ENCODE data around the gene FBLIM1. TPM values are rescaled to one million over a fixed set of nuclear protein-coding genes. Genes with fewer than 3 reads are reported as not detected.

The FBLIM1 gene
- total and polyA plus RNA-seq, 4 donors: 9.3 to 19.4 (median 16.1) TPM

DNA sequence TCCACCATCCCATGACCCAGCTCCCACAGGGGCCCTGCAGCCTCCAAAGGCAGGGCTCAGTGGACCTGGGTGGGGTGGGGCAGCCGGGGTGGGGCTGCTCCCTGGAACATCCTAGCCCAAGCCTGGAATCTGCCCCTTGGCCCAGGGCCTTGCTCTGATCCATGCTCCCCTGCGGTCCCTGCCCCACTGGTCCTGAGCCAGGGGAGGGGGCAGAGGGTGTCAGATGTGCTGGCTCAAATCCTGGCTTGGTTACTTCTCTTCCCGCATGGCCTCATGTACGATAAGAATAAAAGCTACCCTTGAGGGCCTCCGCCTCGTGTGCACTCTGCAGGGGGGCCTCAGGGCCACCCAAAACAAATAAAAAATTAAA lies 21.7 kb upstream of the FBLIM1 start:
- H3K27me3 ChIP-seq (ENCODE audit: control insufficient read depth, insufficient read depth, low read length): no peaks in the 10 kb centered on the region
- H3K4me3 ChIP-seq (ENCODE audit: low read depth, low read length): no peak overlapping the region
- no peak for DNase-seq (ENCODE audit: low read depth in 4 of 6, low spot score in 6 of 6)
- 75% methylated on average over 2 of the region's 6 CpGs for WGBS (ENCODE audit: insufficient coverage)
- H3K27ac ChIP-seq (ENCODE audit: low read depth, low read length): no peak overlapping the region
- peaks cover 80% of the 10 kb centered on the region for H3K36me3 ChIP-seq (ENCODE audit: control insufficient read depth, insufficient read depth, low read length)
- no peaks in the 10 kb centered on the region for H3K9me3 ChIP-seq (ENCODE audit: control insufficient read depth, insufficient read depth, low read length)
- H3K4me1 ChIP-seq (ENCODE audit: control insufficient read depth, insufficient read depth, low read length): peaks cover 5% of the 10 kb centered on the region

DNA sequence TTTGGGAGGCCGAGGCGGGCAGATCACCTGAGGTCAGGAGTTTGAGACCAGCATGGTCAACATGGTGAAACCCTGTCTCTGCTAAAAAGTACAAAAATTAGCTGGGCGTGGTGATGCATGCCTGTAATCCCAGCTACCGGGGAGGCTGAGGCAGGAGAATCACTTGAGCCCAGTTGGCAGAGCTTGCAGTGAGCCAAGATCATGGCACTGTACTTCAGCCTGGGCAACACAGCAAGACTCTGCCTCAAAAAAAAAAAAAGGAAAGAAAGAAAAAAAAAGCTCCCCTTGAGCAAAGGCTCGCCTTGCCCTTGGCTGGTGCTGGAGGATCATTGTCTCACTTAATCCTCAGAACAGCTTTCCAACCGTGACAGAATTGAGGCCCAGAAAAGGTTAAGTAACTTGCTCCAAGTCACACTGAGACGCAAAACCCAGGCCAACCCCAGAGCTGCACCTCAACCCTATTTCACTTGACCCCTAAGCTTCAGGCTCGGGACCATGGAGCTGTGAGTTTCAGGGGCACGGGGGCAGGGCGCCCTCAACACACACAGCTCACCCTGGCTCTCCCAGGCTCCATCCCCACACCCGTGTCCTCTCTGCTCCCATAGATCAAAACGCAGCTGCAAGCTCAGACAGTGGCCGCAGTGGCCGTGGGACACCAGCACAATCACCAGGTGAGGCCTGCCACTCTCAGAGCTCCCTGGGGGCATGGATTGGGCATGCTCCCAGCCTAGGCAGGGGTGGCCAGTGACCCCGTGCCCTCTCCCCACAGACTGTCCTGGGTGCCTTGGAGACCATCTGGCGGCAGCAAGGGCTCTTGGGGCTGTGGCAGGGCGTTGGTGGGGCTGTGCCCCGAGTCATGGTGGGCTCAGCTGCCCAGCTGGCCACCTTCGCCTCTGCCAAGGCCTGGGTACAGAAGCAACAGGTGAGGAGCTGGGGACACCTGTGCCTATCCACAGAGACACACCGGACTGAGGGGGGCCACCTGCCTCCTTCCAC lies 21.0 kb upstream of the FBLIM1 start:
- Histone ChIP-seq H3K27ac (ENCODE audit: low read depth, low read length) (no peak overlapping the region), H3K27me3 (ENCODE audit: control insufficient read depth, insufficient read depth, low read length) (no peaks in the 10 kb centered on the region), H3K4me1 (ENCODE audit: control insufficient read depth, insufficient read depth, low read length) (peaks cover 5% of the 10 kb centered on the region), H3K9me3 (ENCODE audit: control insufficient read depth, insufficient read depth, low read length) (no peaks in the 10 kb centered on the region), H3K36me3 (ENCODE audit: control insufficient read depth, insufficient read depth, low read length) (peaks cover 73% of the 10 kb centered on the region), H3K4me3 (ENCODE audit: low read depth, low read length) (no peak overlapping the region)
- DNase-seq (ENCODE audit: low read depth in 4 of 6, low spot score in 6 of 6): no peak
- WGBS (ENCODE audit: insufficient coverage): 81% methylated on average over 19 of the region's 20 CpGs

DNA sequence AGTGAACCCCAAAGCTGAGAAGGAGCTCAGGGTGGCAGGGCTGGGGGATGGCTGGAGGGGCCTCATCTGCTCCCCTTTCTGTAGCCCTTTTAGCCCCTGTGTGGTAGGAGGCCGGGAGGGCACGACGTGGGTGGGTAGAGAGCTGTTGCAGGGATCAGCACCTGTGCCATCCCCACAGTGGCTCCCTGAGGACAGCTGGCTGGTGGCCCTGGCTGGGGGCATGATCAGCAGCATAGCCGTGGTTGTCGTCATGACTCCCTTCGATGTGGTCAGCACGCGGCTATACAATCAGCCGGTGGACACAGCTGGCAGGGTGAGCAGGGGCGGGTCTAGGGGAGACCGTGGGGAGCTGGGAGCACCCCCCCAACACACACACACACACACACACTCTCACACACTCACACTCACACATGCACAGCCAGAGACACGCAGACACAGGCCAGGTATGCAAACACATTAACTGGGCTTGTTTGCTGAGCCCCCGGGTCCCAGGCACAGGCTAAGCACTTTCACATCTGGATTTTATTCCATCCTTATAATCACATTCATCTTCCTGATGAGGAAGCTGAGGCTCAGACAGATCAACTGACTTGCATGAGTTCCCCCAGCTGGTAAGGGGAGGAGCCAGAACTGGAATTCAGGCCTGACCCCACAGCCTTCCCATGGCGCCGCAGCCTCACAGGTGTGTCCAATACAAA lies 20.0 kb upstream of the FBLIM1 start:
- peaks cover 64% of the 10 kb centered on the region for H3K36me3 ChIP-seq (ENCODE audit: control insufficient read depth, insufficient read depth, low read length)
- H3K27ac ChIP-seq (ENCODE audit: low read depth, low read length): no peak overlapping the region
- WGBS (ENCODE audit: insufficient coverage): 88% methylated on average over 10 of the region's 15 CpGs
- no peak overlapping the region for H3K4me3 ChIP-seq (ENCODE audit: low read depth, low read length)
- no peaks in the 10 kb centered on the region for H3K27me3 ChIP-seq (ENCODE audit: control insufficient read depth, insufficient read depth, low read length)
- H3K9me3 ChIP-seq (ENCODE audit: control insufficient read depth, insufficient read depth, low read length): no peaks in the 10 kb centered on the region
- peaks cover 5% of the 10 kb centered on the region for H3K4me1 ChIP-seq (ENCODE audit: control insufficient read depth, insufficient read depth, low read length)
- no peak for DNase-seq (ENCODE audit: low read depth in 4 of 6, low spot score in 6 of 6)

DNA sequence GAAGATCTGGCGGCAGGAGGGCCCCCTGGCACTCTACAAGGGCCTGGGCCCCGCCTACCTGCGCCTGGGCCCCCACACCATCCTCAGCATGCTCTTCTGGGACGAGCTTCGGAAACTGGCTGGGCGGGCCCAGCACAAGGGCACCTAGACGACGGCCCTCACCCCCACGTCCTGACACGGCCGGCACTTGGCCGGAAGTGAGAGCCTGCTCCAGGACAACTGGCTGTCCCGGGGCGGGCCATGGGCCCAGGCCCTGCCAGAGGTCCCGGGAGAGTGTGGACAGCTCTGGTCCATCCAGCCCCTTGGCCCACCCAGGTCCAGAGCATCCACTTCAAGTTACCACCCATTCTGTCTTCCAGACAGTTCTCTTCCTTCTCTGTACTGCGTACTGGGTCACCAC lies 19.3 kb upstream of the FBLIM1 start:
- H3K27me3 ChIP-seq (ENCODE audit: control insufficient read depth, insufficient read depth, low read length): no peaks in the 10 kb centered on the region
- H3K4me1 ChIP-seq (ENCODE audit: control insufficient read depth, insufficient read depth, low read length): peaks cover 5% of the 10 kb centered on the region
- 88% methylated on average over 16 of the region's 16 CpGs for WGBS (ENCODE audit: insufficient coverage)
- H3K9me3 ChIP-seq (ENCODE audit: control insufficient read depth, insufficient read depth, low read length): no peaks in the 10 kb centered on the region
- H3K4me3 ChIP-seq (ENCODE audit: low read depth, low read length): no peak overlapping the region
- H3K27ac ChIP-seq (ENCODE audit: low read depth, low read length): no peak overlapping the region
- no peak for DNase-seq (ENCODE audit: low read depth in 4 of 6, low spot score in 6 of 6)
- peaks cover 57% of the 10 kb centered on the region for H3K36me3 ChIP-seq (ENCODE audit: control insufficient read depth, insufficient read depth, low read length)

DNA sequence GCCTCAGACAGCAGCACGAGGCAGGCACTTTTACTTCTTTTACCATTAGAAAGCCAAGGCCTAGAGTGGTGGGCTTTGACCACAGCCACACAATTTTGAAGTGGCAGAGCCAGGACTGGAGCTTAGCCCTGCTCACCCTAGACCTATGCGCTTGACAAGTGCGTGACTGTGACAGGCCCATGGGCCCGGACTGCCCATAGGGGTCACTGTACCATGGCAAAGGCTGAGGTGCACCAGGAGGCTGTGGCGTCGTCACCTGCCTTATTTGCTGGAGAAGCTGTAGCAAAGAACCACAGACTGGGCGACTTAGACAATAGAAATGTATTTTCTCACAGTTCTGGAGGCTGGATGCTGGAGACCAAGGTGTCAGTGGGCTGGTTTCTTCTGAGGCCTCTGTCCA lies 18.9 kb upstream of the FBLIM1 start:
- Histone ChIP-seq H3K27ac (ENCODE audit: low read depth, low read length) (no peak overlapping the region), H3K36me3 (ENCODE audit: control insufficient read depth, insufficient read depth, low read length) (peaks cover 52% of the 10 kb centered on the region), H3K27me3 (ENCODE audit: control insufficient read depth, insufficient read depth, low read length) (no peaks in the 10 kb centered on the region), H3K4me1 (ENCODE audit: control insufficient read depth, insufficient read depth, low read length) (peaks cover 5% of the 10 kb centered on the region), H3K9me3 (ENCODE audit: control insufficient read depth, insufficient read depth, low read length) (no peaks in the 10 kb centered on the region), H3K4me3 (ENCODE audit: low read depth, low read length) (no peak overlapping the region)
- no peak for DNase-seq (ENCODE audit: low read depth in 4 of 6, low spot score in 6 of 6)
- 90% methylated on average over 7 of the region's 7 CpGs for WGBS (ENCODE audit: insufficient coverage)

DNA sequence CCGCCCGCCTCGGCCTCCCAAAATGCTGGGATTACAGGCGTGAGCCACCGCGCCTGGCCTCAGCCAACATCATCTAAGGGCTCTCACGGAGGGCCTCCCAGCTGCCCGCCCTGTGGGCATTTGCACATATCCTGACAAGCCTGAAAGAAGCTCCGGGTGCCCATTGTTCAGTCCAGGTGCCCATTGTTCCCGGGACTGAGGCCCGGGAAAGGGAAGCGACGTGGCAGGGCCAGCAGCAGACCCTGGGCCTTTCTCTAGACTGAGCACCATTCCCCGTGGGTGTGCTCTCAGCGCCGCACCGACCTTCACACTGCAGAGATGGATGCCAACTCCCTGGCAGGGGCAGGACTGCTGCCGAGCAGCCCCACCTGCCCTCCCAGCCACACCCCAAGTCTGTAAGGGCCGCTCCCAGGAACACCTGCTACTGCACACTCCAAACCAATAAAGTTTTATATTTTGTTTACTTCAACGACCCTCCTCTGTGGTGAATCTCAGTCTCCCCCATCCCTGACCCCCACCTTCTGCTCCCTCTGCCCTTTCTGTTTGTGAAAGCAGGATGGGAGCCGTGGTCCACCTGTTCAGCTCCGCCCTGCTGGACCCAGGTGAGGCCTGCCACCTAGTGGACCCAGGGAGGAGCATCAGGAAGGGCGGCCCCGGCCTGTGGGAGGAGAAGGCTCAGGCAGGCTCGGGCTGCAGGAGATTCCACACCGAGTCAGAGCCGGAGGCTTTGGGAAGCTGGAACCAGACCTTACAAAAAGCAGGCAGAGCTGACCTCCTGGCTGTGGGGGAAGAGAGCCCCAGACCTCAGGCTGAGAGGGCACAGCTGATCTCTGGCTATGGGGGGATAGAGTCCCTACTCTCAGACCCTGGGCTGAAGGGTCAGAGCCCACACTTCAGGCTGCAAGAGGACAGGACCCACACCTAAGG lies 17.4 kb upstream of the FBLIM1 start:
- Histone ChIP-seq H3K36me3 (ENCODE audit: control insufficient read depth, insufficient read depth, low read length) (peaks cover 38% of the 10 kb centered on the region), H3K27me3 (ENCODE audit: control insufficient read depth, insufficient read depth, low read length) (no peaks in the 10 kb centered on the region), H3K9me3 (ENCODE audit: control insufficient read depth, insufficient read depth, low read length) (no peaks in the 10 kb centered on the region), H3K4me3 (ENCODE audit: low read depth, low read length) (no peak overlapping the region), H3K4me1 (ENCODE audit: control insufficient read depth, insufficient read depth, low read length) (peaks cover 5% of the 10 kb centered on the region), H3K27ac (ENCODE audit: low read depth, low read length) (no peak overlapping the region)
- peak in 4 of 6 donors; percentile 26 to 85 (median 53) for DNase-seq (ENCODE audit: low read depth in 4 of 6, low spot score in 6 of 6)
- 53% methylated on average over 24 of the region's 27 CpGs for WGBS (ENCODE audit: insufficient coverage)

DNA sequence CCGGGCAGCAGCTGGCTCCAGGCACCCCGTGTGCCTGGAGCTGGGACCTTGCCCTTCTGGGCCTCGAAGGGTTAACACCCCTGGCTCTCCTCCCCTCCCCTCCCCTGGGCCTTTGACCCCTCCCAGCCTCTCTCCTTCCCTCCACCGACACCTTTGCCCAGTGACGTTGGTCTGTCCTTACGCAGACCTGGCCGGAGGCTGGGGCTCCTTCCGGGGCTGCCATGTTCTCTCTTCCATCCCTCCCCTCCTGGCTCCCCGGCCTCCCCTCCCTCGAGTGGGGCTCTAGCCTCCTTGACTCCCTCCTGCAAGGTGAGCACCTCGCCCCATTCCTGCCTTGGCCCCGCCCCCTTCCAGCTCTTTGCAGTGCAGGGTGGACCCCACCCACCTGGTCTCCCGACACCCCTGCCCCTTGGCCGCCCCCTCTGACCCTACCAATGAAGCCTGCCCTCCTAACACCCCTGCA lies 16.2 kb upstream of the FBLIM1 start, which contains the start of gene TMEM82:
TMEM82 (plus strand) TSS at position 161 of the 463 bp plus-strand sequence; CDS start at position 222, 61 bp downstream.
- Histone ChIP-seq H3K4me3 (ENCODE audit: low read depth, low read length) (no peak within 1 kb of the TSS), H3K27ac (ENCODE audit: low read depth, low read length) (no peak within 1 kb of the TSS), H3K4me1 (ENCODE audit: control insufficient read depth, insufficient read depth, low read length) (peaks cover 5% of the 10 kb centered on the region), H3K27me3 (ENCODE audit: control insufficient read depth, insufficient read depth, low read length) (no peaks in the 10 kb centered on the region), H3K9me3 (ENCODE audit: control insufficient read depth, insufficient read depth, low read length) (no peaks in the 10 kb centered on the region), H3K36me3 (ENCODE audit: control insufficient read depth, insufficient read depth, low read length) (peaks cover 29% of the 10 kb centered on the region)
- 32% methylated on average over 14 of the region's 14 CpGs for WGBS (ENCODE audit: insufficient coverage)
- DNase-seq (ENCODE audit: low read depth in 4 of 6, low spot score in 6 of 6): no peak

DNA sequence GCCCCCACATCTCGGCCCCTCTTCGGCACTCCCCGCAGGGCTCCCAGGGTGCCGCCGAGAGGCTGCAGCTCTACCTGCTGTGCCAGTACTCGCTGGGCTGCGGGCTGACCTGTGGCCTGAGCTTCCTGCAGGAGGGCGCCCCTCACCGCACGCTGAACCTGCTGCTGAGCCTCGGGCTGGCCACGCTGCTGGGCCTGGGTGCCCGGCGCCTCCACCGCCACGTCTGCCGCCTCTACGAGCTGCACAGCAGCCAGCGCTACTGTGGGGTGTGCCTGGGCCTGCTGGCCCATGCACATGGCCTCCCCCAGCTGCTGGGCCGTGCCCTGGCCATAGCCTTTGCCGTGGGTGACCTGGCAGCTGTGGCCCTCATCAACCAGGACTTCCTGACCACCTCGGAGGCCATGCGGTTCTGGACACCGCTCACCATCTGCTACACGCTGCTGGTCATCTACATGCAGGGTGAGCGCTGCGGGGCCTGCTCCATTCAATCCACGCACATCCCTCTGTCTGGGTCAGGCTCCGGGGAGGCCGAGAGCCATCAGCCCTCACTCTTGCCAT lies 14.4 kb upstream of the FBLIM1 start:
- Histone ChIP-seq H3K27ac (ENCODE audit: low read depth, low read length) (no peak overlapping the region), H3K9me3 (ENCODE audit: control insufficient read depth, insufficient read depth, low read length) (no peaks in the 10 kb centered on the region), H3K36me3 (ENCODE audit: control insufficient read depth, insufficient read depth, low read length) (peaks cover 11% of the 10 kb centered on the region), H3K4me1 (ENCODE audit: control insufficient read depth, insufficient read depth, low read length) (peaks cover 5% of the 10 kb centered on the region), H3K27me3 (ENCODE audit: control insufficient read depth, insufficient read depth, low read length) (no peaks in the 10 kb centered on the region), H3K4me3 (ENCODE audit: low read depth, low read length) (no peak overlapping the region)
- 70% methylated on average over 30 of the region's 30 CpGs for WGBS (ENCODE audit: insufficient coverage)
- no peak for DNase-seq (ENCODE audit: low read depth in 4 of 6, low spot score in 6 of 6)

DNA sequence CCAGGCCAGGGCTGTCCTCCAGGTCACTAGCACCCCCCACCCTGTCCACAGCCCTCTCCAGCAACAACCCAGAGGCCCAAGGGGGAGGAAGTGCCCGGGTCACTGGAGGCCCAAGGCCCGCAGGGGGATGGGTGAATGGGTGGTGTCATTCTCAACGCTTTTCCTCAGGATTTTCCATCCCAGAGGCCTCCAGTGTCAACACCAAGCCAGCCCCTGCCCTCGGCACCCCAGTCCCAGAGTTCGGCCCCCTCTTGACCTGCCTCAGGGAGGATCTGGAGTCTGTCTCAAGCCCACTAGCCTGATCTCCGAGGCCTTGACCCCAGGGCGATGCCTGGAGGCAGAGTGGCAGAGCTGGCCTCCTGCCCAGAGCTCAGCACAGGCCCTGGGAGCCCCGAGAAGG lies 11.2 kb upstream of the FBLIM1 start:
- Histone ChIP-seq H3K4me3 (ENCODE audit: low read depth, low read length) (no peak overlapping the region), H3K9me3 (ENCODE audit: control insufficient read depth, insufficient read depth, low read length) (no peaks in the 10 kb centered on the region), H3K27me3 (ENCODE audit: control insufficient read depth, insufficient read depth, low read length) (no peaks in the 10 kb centered on the region), H3K27ac (ENCODE audit: low read depth, low read length) (no peak overlapping the region), H3K36me3 (ENCODE audit: control insufficient read depth, insufficient read depth, low read length) (no peaks in the 10 kb centered on the region), H3K4me1 (ENCODE audit: control insufficient read depth, insufficient read depth, low read length) (peaks cover 3% of the 10 kb centered on the region)
- WGBS (ENCODE audit: insufficient coverage): 75% methylated on average over 6 of the region's 8 CpGs
- no peak for DNase-seq (ENCODE audit: low read depth in 4 of 6, low spot score in 6 of 6)

Measured in spinal cord (tissue), 10 donors.